Mucosa of rectum (tissue), 2 donors: ENCODE measurements around the gene IKZF5.

Experiments
- H3K27ac ChIP-seq, 2 donors: one replicate each; pipeline ENCODE4 v1.7.0; 2013; ENCODE audit warnings: inconsistent platforms in 2 of 2, low read depth in 2 of 2, low read length in 2 of 2
- H3K27me3 ChIP-seq, 2 donors: one replicate each; pipeline ENCODE4 v1.7.0; 2013; ENCODE audit warnings: low read length in 2 of 2; ENCODE audit not compliant: control insufficient read depth in 2 of 2, insufficient read depth in 2 of 2
- H3K36me3 ChIP-seq, 2 donors: one replicate each; pipeline ENCODE4 v1.7.0; 2013; ENCODE audit warnings: low read length in 2 of 2; ENCODE audit not compliant: control insufficient read depth in 2 of 2, insufficient read depth in 2 of 2
- H3K4me1 ChIP-seq, 2 donors: one replicate each; pipeline ENCODE4 v1.7.0; 2013; ENCODE audit warnings: low read length in 2 of 2, mild to moderate bottlenecking in 1 of 2; ENCODE audit not compliant: control insufficient read depth in 2 of 2, insufficient read depth in 2 of 2
- H3K4me3 ChIP-seq, 2 donors: one replicate each; pipeline ENCODE4 v1.7.0; 2013; ENCODE audit warnings: low read length in 2 of 2
- H3K9ac ChIP-seq, 2 donors: one replicate each; pipeline ENCODE4 v1.7.0; 2013; ENCODE audit warnings: low read length in 2 of 2, low read depth in 1 of 2, mild to moderate bottlenecking in 1 of 2
- H3K9me3 ChIP-seq, 2 donors: one replicate each; pipeline ENCODE4 v1.7.0; 2013; ENCODE audit warnings: low read length in 2 of 2; ENCODE audit not compliant: control insufficient read depth in 2 of 2
- donor health status: healthy.
- donor health status: Normal muscosa, but diverticular disease.

Gene IKZF5

GRCh38 chr10:122999347-122999746 is 9.2 kb downstream of the IKZF5 start:
- H3K9ac ChIP-seq: no peak overlapping the region
- no peak overlapping the region for H3K27ac ChIP-seq
- peaks cover 23 to 25% of the 10 kb centered on the region in 2 donors for H3K36me3 ChIP-seq
- H3K4me3 ChIP-seq: no peak overlapping the region
- no peaks in the 10 kb centered on the region for H3K27me3 ChIP-seq
- H3K4me1 ChIP-seq: peaks cover 0 to 5% of the 10 kb centered on the region in 2 donors
- H3K9me3 ChIP-seq: no peaks in the 10 kb centered on the region

- Histone ChIP-seq H3K27ac (no peak overlapping the region), H3K27me3 (no peaks in the 10 kb centered on the region), H3K4me3 (no peak overlapping the region), H3K36me3 (peaks cover 27 to 29% of the 10 kb centered on the region in 2 donors), H3K4me1 (peaks cover 0 to 5% of the 10 kb centered on the region in 2 donors), H3K9me3 (no peaks in the 10 kb centered on the region), H3K9ac (no peak overlapping the region)
These were observed 9.7 kb downstream of the IKZF5 start for GRCh38 chr10:122998934-122999333.

- Histone ChIP-seq H3K9ac (no peak overlapping the region), H3K4me1 (peaks cover 0 to 5% of the 10 kb centered on the region in 2 donors), H3K27me3 (no peaks in the 10 kb centered on the region), H3K9me3 (no peaks in the 10 kb centered on the region), H3K36me3 (peaks cover 30 to 32% of the 10 kb centered on the region in 2 donors), H3K4me3 (no peak overlapping the region), H3K27ac (no peak overlapping the region)
These were observed 10.2 kb downstream of the IKZF5 start for GRCh38 chr10:122998360-122998917.

- H3K9ac ChIP-seq: no peak overlapping the region
- H3K4me1 ChIP-seq: peaks cover 0 to 5% of the 10 kb centered on the region in 2 donors
- peaks cover 31 to 32% of the 10 kb centered on the region in 2 donors for H3K36me3 ChIP-seq
- no peaks in the 10 kb centered on the region for H3K9me3 ChIP-seq
- H3K27me3 ChIP-seq: no peaks in the 10 kb centered on the region
- no peak overlapping the region for H3K4me3 ChIP-seq
- H3K27ac ChIP-seq: no peak overlapping the region
These were observed 10.7 kb downstream of the IKZF5 start for GRCh38 chr10:122997864-122998263.

- no peak overlapping the region for H3K27ac ChIP-seq
- no peaks in the 10 kb centered on the region for H3K27me3 ChIP-seq
- no peak overlapping the region for H3K9ac ChIP-seq
- peaks cover 0 to 5% of the 10 kb centered on the region in 2 donors for H3K4me1 ChIP-seq
- no peaks in the 10 kb centered on the region for H3K9me3 ChIP-seq
- no peak overlapping the region for H3K4me3 ChIP-seq
- H3K36me3 ChIP-seq: peaks cover 35 to 36% of the 10 kb centered on the region in 2 donors
These were observed 12.7 kb downstream of the IKZF5 start for GRCh38 chr10:122995936-122996335.

- H3K36me3 ChIP-seq: peaks cover 35 to 42% of the 10 kb centered on the region in 2 donors
- no peak overlapping the region for H3K4me3 ChIP-seq
- H3K9ac ChIP-seq: no peak overlapping the region
- H3K27me3 ChIP-seq: no peaks in the 10 kb centered on the region
- no peaks in the 10 kb centered on the region for H3K4me1 ChIP-seq
- H3K9me3 ChIP-seq: no peaks in the 10 kb centered on the region
- H3K27ac ChIP-seq: no peak overlapping the region
These were observed 14.7 kb downstream of the IKZF5 start for GRCh38 chr10:122993797-122994336.

GRCh38 chr10:122992031-122992585 is 16.5 kb downstream of the IKZF5 start:
- Histone ChIP-seq H3K36me3 (peaks cover 29 to 38% of the 10 kb centered on the region in 2 donors), H3K9me3 (no peaks in the 10 kb centered on the region), H3K27me3 (no peaks in the 10 kb centered on the region), H3K4me3 (no peak overlapping the region), H3K27ac (no peak overlapping the region), H3K9ac (no peak overlapping the region), H3K4me1 (no peaks in the 10 kb centered on the region)

GRCh38 chr10:122990278-122990677 is 18.3 kb downstream of the IKZF5 start:
- no peak overlapping the region for H3K27ac ChIP-seq
- H3K4me1 ChIP-seq: no peaks in the 10 kb centered on the region
- H3K4me3 ChIP-seq: no peak overlapping the region
- no peak overlapping the region for H3K9ac ChIP-seq
- no peaks in the 10 kb centered on the region for H3K9me3 ChIP-seq
- no peaks in the 10 kb centered on the region for H3K27me3 ChIP-seq
- H3K36me3 ChIP-seq: peaks cover 14 to 26% of the 10 kb centered on the region in 2 donors

GRCh38 chr10:122988501-122988900 is 20.1 kb downstream of the IKZF5 start:
- no peaks in the 10 kb centered on the region for H3K4me1 ChIP-seq
- no peak overlapping the region for H3K4me3 ChIP-seq
- H3K36me3 ChIP-seq: peaks cover 5 to 12% of the 10 kb centered on the region in 2 donors
- H3K9ac ChIP-seq: no peak overlapping the region
- no peaks in the 10 kb centered on the region for H3K27me3 ChIP-seq
- H3K27ac ChIP-seq: no peak overlapping the region
- no peaks in the 10 kb centered on the region for H3K9me3 ChIP-seq

GRCh38 chr10:122986335-122986734 is 22.3 kb downstream of the IKZF5 start:
- no peaks in the 10 kb centered on the region for H3K27me3 ChIP-seq
- no peaks in the 10 kb centered on the region for H3K9me3 ChIP-seq
- H3K4me3 ChIP-seq: no peak overlapping the region
- peaks cover 6% of the 10 kb centered on the region in 2 donors for H3K36me3 ChIP-seq
- H3K4me1 ChIP-seq: no peaks in the 10 kb centered on the region
- H3K9ac ChIP-seq: no peak overlapping the region
- no peak overlapping the region for H3K27ac ChIP-seq
